ENCODE measurements around the gene ARL4D.

ARL4D gene

DNA sequence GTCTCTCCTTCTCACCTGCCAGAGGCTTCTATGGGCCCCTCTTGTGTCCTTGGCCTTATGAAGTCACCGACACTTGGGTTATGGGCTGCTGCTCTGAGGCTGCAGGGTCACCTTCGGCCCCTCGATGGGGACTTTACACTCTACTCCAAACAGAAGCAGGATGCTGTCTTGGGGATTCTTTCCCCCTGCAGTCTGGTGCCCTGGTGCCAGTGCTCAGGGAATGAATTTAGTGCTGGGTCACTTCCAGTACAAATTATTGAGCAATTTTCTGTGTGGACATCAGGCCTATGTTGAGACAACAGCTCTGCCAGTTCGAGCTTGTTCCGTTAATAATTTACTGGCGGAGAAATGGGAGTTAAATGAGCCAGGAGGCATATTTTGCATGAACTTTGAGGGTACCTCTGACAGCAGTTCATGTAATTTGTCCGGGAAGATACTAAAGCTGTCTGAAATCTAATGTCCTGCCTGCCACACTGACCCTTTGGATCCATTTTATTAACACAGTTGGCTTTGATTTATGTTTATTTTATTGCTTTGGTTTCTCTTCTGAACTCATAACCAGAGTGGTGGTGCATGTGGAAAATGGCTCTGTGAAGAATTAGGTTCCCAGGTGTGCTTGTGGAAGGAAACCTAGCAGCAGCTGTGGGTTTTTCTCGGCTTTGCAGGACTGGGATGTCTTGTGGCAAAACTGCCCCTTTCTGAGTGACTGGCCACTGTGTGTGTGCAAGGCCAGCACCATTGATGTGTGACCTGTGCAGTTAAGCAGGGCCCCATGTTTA, 50.9 kb downstream of the ARL4D start:
- TF ChIP-seq, protein P1, sequence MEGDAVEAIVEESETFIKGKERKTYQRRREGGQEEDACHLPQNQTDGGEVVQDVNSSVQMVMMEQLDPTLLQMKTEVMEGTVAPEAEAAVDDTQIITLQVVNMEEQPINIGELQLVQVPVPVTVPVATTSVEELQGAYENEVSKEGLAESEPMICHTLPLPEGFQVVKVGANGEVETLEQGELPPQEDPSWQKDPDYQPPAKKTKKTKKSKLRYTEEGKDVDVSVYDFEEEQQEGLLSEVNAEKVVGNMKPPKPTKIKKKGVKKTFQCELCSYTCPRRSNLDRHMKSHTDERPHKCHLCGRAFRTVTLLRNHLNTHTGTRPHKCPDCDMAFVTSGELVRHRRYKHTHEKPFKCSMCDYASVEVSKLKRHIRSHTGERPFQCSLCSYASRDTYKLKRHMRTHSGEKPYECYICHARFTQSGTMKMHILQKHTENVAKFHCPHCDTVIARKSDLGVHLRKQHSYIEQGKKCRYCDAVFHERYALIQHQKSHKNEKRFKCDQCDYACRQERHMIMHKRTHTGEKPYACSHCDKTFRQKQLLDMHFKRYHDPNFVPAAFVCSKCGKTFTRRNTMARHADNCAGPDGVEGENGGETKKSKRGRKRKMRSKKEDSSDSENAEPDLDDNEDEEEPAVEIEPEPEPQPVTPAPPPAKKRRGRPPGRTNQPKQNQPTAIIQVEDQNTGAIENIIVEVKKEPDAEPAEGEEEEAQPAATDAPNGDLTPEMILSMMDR (IDR thresholded peaks at IDR 0.05; ENCODE audit: control extremely low read depth, extremely low read depth, low read depth, missing control alignments), result no peak
- POLR2A ChIA-PET, result no interaction called here
- CTCF ChIA-PET, result no interaction called here
- no peak for DNase-seq (ENCODE audit: extremely low spot score)

Measured in GM10248 (cell line).